GM12801 (cell line): ENCODE measurements around the gene TOMM40L.

ENCODE experiments used
- CTCF ChIP-seq: IDR thresholded peaks from one replicate; pipeline ENCODE4 v1.5.1; 2011; ENCODE audit warnings: control low read depth; ENCODE audit not compliant: insufficient read length; ENCODE audit errors: extremely low read depth

The TOMM40L gene

GRCh38 chr1:161218301-161219077, 7.4 kb upstream of the TOMM40L start:
- TF ChIP-seq CTCF: no peak

- no peak for TF ChIP-seq CTCF
These were observed 6.6 kb upstream of the TOMM40L start for GRCh38 chr1:161219078-161219892.

- TF ChIP-seq CTCF: no peak
These were observed 5.9 kb upstream of the TOMM40L start for GRCh38 chr1:161220002-161220401.

- no peak for TF ChIP-seq CTCF
These were observed 3.5 kb upstream of the TOMM40L start for GRCh38 chr1:161222175-161223019.

- TF ChIP-seq CTCF: no peak
These were observed 1.8 kb upstream of the TOMM40L start for GRCh38 chr1:161223805-161224694.

GRCh38 chr1:161225178-161225533, 704 bp upstream of the TOMM40L start:
- TF ChIP-seq CTCF: no peak
